ENCODE measurements around the gene TUBA1B. TPM values are rescaled to one million over a fixed set of nuclear protein-coding genes. Genes with fewer than 3 reads are reported as not detected.

Gene TUBA1B
- total RNA-seq, 1 experiment from 2014 or later = 2,063 TPM

GRCh38 chr12:49091056-49091835 lies 39.9 kb downstream of the TUBA1B start:
- no peak overlapping the region for H3K27ac Mint-ChIP-seq
- H2AK5ac ChIP-seq (ENCODE audit: insufficient read length, low read length) = no peak overlapping the region
- peaks cover 0 to 2% (median 0%) of the 10 kb centered on the region in 3 experiments; a peak in 2 of 7 replicates for H3K36me3 Mint-ChIP-seq (ENCODE audit: insufficient read depth in 1 of 3, low read depth in 3 of 3)
- H2BK5ac ChIP-seq (ENCODE audit: insufficient read length, low read length) = no peak overlapping the region
- no peak overlapping the region for H2BK12ac ChIP-seq (ENCODE audit: insufficient read length, low read depth, low read length)
- peak overlapping the region; percentile 27 for H3K4me2 ChIP-seq (ENCODE audit: insufficient read depth, insufficient read length, low read length)
- no peaks in the 10 kb centered on the region for H3K79me2 ChIP-seq (ENCODE audit: insufficient read depth, low read length)
- H4K5ac ChIP-seq (ENCODE audit: insufficient read length, low read depth, low read length) = no peak overlapping the region
- no peak overlapping the region for H3K56ac ChIP-seq (ENCODE audit: insufficient read length, low read depth, low read length)
- TF ChIP-seq, protein P1, sequence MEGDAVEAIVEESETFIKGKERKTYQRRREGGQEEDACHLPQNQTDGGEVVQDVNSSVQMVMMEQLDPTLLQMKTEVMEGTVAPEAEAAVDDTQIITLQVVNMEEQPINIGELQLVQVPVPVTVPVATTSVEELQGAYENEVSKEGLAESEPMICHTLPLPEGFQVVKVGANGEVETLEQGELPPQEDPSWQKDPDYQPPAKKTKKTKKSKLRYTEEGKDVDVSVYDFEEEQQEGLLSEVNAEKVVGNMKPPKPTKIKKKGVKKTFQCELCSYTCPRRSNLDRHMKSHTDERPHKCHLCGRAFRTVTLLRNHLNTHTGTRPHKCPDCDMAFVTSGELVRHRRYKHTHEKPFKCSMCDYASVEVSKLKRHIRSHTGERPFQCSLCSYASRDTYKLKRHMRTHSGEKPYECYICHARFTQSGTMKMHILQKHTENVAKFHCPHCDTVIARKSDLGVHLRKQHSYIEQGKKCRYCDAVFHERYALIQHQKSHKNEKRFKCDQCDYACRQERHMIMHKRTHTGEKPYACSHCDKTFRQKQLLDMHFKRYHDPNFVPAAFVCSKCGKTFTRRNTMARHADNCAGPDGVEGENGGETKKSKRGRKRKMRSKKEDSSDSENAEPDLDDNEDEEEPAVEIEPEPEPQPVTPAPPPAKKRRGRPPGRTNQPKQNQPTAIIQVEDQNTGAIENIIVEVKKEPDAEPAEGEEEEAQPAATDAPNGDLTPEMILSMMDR (conservative IDR thresholded peaks at IDR 0.05) = no peak
- H3K9me3 Mint-ChIP-seq = no peaks in the 10 kb centered on the region; a peak in 1 of 5 replicates
- H3K23me2 ChIP-seq (ENCODE audit: insufficient read length, low read depth, low read length, poor library complexity, severe bottlenecking) = peaks cover 18% of the 10 kb centered on the region
- no peak overlapping the region for H3K14ac ChIP-seq (ENCODE audit: insufficient read depth, low read length)
- no peak overlapping the region for H3K23ac ChIP-seq (ENCODE audit: insufficient read length, low read depth, low read length)
- H3K9me3 ChIP-seq (ENCODE audit: control insufficient read depth, low read depth, low read length) = no peaks in the 10 kb centered on the region
- DNase-seq = peak; percentile 47
- H3K4me1 ChIP-seq (ENCODE audit: insufficient read depth, low read length) = no peaks in the 10 kb centered on the region
- H3K4ac ChIP-seq (ENCODE audit: low read depth, low read length) = no peak overlapping the region
- H4K8ac ChIP-seq (replicated peaks; ENCODE audit: insufficient read length, low read depth, low read length) = no peak overlapping the region
- no peak overlapping the region for H2BK120ac ChIP-seq (ENCODE audit: low read depth, low read length, poor library complexity, severe bottlenecking)
- peaks cover 97% of the 10 kb centered on the region for H3K27me3 Mint-ChIP-seq (ENCODE audit: low read depth)
- H3K4me1 Mint-ChIP-seq = peaks cover 36 to 61% of the 10 kb centered on the region in 2 experiments
- H2BK20ac ChIP-seq (ENCODE audit: low read depth, low read length, poor library complexity, severe bottlenecking) = no peak overlapping the region
- peak overlapping the region in 1 of 2 experiments; percentile 77; a peak in 3 of 5 replicates for H3K4me3 Mint-ChIP-seq
- H3K27ac ChIP-seq (ENCODE audit: insufficient read length, low read depth, low read length) = no peak overlapping the region
- H3K27me3 ChIP-seq (ENCODE audit: insufficient read depth, low read length) = peaks cover 72% of the 10 kb centered on the region
- H4K91ac ChIP-seq (ENCODE audit: insufficient read length, low read depth, low read length) = no peak overlapping the region
- no CpG with 5 or more reads among the region's 41 CpGs for WGBS (ENCODE audit: extremely low coverage, insufficient read length, low lambda C conversion rate)
- no peak overlapping the region for H3K9ac ChIP-seq (ENCODE audit: extremely low read depth, insufficient read length, low read length)
- H3K79me1 ChIP-seq (ENCODE audit: insufficient read depth, low read depth, low read length, poor library complexity, severe bottlenecking) = no peaks in the 10 kb centered on the region
- H3T11ph ChIP-seq (ENCODE audit: low read length) = no peak overlapping the region
- H4K20me1 ChIP-seq (ENCODE audit: control insufficient read depth, insufficient read depth, insufficient read length) = peaks cover 8% of the 10 kb centered on the region
- no peak overlapping the region for H2BK15ac ChIP-seq (ENCODE audit: low read depth, low read length)
- H2AFZ ChIP-seq (ENCODE audit: low read length) = no peak overlapping the region
- H3K18ac ChIP-seq (ENCODE audit: insufficient read length, low read depth, low read length) = peak overlapping the region; percentile 37
